Fibroblast of skin of abdomen (primary cell): ENCODE results near the gene NUMB.

Experiments used
- DNase-seq: peaks from one replicate; pipeline ENCODE4 v3.0.0-alpha.2; 2013

NUMB gene

DNA sequence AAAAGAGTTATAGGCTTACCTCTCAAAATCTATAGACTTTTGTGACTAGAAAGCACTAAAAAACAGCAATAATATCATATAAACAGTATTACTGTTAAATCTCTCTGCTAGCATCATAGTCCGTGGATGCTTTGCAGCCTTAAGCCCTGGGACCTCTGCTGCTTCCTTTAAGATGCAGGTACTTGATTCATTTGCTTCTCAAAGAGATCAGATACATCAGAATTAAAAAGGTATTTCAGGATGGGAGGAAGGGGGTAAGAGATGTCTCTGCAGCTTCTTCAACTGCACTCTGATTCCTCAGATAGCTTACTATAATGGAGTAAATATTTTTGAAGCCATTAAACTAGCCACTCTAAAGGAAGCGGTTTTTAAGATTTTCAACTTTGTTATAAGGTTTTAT, 171.7 kb downstream of the NUMB start:
- DNase-seq: no peak

- no peak for DNase-seq
These were observed 172.4 kb downstream of the NUMB start for GRCh38 chr14:73285979-73286378.

GRCh38 chr14:73283608-73284379, 174.6 kb downstream of the NUMB start:
- DNase-seq: peak; percentile 33

- no peak for DNase-seq
These were observed 177.4 kb downstream of the NUMB start for GRCh38 chr14:73280903-73281302.

- no peak for DNase-seq
These were observed 181.0 kb downstream of the NUMB start for GRCh38 chr14:73277376-73277775.

DNA sequence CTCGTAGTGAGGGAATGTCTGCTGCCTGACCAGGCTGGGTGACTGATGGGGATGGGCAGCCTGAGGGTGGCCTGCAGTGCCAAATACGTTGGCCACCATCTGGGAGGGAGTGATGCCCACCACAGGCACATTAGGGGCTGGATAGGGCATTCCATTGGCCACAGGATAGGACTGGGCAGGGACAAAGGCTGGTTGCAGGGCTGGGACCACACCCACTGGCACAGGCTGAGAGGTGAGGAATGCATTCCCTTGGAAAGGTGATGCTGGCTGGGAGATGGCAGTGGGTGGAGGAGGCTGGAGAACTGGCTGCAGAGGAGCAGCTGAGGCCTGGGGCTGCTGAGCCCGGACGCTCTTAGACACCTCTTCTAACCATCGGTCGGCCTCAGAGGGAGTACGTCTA, 181.5 kb downstream of the NUMB start:
- no peak for DNase-seq

DNA sequence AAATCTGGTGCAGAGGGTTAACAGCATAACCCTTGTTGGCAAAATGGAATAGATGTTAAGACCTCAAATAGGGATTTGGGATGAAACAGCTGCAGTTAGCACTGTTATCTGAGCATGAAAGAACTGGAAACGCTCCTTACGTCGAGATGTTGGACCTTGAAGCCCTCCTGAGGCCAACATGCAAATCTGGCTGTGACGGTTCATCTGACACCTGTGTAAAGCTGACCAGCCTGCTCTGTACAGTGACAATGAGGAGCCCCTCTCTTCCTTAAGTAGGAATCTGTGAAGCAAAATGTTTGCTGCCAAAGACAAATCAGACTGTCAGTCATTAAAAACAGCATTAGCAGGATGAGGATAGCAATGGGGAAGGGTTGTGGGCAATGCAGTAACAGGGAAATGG, 184.5 kb downstream of the NUMB start:
- no peak for DNase-seq

DNA sequence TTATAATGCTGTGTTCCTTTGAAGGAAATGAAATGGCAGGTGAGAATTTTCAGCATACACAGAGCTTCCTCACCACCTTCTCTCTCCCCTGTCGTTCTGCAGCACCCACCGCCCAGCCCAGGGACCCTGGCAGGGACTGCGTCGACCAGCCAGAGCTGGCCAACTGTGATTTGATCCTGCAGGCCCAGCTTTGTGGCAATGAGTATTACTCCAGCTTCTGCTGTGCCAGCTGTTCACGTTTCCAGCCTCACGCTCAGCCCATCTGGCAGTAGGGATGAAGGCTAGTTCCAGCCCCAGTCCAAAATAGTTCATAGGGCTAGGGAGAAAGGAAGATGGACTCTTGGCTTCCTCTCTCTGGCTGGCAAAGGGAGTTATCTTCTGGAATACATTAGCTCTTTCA, 186.0 kb downstream of the NUMB start:
- no peak for DNase-seq

- DNase-seq: no peak
These were observed 188.4 kb downstream of the NUMB start for GRCh38 chr14:73269729-73270531.

DNA sequence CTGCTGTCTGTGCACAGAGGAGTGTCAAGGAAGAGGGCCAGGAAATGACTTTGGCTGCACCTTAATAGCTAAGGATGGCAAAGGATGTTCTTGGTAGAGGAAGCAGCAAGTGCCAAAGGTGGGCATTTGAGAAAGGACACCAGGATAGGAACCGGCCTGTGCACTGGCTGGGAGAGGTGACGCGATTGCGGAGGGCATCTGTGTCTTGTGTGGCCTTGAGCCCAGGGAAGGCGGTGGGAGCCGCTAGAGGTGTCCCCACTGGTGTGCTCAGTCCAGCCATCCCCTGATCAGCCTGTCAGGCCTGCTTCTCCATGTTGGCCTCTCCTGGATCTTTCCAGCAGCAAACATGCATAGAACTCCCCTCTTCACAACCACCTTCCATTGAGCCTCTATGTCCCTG, 190.9 kb downstream of the NUMB start:
- DNase-seq: no peak

GRCh38 chr14:73266317-73266716, 192.0 kb downstream of the NUMB start:
- no peak for DNase-seq

DNA sequence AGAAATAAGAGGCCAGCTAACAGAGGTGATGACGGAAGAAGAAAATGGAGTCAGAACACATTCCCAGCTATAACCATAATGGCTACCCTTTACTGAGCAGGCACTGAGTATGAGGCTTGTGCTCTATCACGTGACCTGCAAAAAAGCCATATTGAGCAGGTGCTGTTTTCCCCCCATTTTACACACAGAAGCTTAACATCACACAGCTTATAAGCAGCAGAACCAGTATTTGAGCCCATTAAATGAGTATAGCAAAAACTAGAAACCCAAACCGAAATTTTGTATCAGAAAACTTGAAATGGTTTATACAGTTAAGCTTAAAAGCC, 192.7 kb downstream of the NUMB start:
- DNase-seq: no peak

- no peak for DNase-seq
These were observed 193.2 kb downstream of the NUMB start for GRCh38 chr14:73264885-73265720.

DNA sequence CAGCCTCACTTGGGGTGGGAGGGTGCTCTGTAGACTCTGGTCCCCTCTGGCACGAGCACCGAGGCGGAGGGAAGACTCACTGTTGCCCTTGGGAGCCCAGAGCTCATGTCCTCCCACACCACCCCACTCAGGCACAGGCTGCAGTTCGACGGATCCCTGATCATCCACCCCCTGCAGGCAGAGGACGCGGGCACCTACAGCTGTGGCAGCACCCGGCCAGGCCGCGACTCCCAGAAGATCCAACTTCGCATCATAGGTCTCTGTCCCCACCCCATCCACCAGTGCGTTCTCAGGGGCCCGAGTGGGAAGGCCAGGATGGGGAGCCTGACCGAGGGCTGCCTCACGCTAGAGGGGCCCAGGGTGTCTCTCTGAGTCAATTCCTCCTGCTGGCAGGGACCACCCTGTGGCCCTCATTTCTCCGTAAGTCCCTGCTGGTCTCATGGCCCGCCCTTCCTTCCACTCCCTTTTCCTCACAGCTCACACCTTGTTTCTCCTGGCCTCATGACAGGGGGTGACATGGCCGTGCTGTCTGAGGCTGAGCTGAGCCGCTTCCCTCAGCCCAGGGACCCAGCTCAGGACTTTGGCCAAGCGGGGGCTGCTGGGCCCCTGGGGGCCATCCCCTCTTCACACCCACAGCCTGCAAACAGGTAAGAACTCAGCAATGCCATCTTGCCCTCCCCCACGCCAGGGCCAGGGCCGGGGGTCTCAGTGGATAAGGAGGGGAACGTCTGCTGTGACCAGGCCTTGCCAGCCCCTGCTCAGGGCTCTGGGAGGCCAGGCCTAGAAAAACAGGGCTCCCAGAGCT, 194.1 kb downstream of the NUMB start:
- no peak for DNase-seq

- DNase-seq: no peak
These were observed 194.7 kb downstream of the NUMB start for GRCh38 chr14:73263606-73264005.

- DNase-seq: no peak
These were observed 195.7 kb downstream of the NUMB start for GRCh38 chr14:73262427-73263183.

DNA sequence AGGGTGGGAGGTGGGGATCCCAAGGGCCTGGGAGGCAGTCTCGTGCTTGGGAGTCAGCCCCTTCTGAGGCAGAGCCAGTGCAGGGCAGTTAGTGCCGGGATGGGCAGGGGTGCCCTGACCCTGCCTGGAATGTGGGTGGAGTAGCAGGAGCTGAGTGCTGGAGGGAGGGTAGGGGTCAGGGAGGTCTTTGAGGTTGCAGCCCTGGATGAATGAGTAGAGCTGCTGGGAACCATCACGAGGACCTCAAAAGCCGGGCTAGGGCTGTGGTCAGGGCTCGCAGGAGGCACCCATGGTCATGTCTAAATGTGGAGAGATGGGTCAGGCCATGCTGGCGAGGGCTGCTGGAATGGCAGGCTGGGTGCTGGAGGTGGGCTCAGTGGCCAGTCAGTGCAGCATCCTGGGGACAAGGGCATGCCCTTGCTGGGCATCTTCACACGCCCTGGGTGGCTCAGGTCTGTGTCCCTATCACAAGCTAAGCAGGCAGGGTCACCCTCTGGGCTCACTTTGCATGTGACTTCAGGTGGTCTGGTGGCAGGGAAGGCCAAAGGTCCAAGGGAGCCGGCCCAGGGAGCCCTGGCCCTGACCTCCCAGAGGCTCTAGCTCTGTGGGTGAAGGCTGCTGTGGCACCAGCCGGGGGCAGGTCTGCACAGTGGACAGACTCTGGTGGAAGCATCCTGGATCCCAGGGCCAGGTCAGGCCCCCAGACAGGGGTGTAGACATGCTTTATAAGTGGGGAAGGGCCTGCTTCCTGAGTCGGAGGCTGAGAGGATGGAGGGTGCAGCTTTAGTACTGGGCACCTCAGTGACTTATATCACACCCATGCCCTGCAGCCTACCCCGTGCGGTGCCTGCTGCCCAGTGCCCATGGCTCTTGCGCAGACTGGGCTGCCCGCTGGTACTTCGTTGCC, 196.6 kb downstream of the NUMB start:
- no peak for DNase-seq

GRCh38 chr14:73261075-73261474, 197.3 kb downstream of the NUMB start:
- DNase-seq: no peak

DNA sequence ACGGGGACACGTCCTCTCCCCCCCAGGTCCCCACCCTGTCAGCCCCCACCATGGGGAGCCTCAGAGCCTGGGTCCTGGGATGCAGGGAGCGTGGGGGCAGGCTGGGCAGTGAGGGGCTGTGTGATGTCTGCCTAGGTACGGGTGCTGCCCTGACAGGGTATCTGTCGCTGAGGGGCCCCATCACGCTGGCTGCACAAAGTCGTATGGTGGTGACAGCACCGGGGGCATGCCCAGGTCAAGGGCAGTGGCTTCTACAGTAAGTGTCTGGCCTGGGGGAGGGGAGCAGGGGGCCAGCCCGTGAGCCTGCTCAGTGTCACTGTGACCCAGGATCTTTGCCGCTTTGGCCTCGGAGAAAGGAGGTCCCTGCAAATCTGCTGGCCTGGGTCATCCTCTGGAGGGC, 197.8 kb downstream of the NUMB start:
- no peak for DNase-seq

- DNase-seq: no peak
These were observed 198.5 kb downstream of the NUMB start for GRCh38 chr14:73259837-73260236.
